Stimulated activated CD8-positive, alpha-beta memory T cell treated with anti-CD3 and anti-CD28 coated beads, Interleukin-4, amount 100 ng/mL, for 48 hours (primary cell): ENCODE results near the gene GALNT2.
A peak's percentile ranks its signal among the peaks of the same experiment; 100 is the strongest.

ENCODE experiments used
- DNase-seq: peaks from one replicate; pipeline ENCODE4 v3.0.0-alpha.2; 2020

The GALNT2 gene

DNA sequence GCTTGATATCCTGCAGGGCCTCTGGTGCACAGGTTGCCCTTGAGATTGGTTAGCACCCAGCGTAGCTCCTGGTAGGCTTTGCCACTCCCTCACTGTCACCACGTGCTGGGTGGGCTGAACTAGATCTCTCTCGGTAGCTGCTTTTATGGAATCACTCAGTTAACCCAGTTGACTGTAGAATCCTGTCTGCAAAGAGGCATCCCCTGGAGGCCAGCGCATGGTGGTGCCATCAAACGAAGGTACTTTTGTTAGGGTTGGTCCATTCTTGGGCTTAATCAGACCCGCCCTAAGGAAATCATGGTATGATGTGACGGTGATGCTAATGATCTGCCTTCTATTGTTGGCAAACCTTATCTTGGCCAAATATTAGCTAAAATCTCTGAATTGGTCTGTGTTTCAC, 153.4 kb downstream of the GALNT2 start:
- DNase-seq = no peak

DNA sequence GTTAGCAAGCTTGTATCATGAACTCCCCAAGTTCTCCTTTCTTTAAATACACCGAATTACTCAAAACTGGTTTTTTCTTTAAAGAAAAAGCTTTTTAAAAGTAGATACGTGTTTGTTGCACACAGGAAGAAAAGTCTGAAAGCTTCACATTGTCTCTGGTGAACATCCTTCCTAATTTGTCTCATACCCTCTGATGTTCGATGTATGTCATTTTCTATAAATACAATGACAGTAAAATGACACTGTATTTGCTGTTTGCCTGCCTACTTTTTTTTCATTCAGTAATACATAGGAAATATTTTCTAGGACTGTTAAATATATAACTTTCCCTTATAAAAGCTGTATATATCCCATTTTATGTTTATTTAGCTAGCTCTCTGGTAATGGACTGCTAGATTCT, 153.9 kb downstream of the GALNT2 start:
- no peak for DNase-seq

DNA sequence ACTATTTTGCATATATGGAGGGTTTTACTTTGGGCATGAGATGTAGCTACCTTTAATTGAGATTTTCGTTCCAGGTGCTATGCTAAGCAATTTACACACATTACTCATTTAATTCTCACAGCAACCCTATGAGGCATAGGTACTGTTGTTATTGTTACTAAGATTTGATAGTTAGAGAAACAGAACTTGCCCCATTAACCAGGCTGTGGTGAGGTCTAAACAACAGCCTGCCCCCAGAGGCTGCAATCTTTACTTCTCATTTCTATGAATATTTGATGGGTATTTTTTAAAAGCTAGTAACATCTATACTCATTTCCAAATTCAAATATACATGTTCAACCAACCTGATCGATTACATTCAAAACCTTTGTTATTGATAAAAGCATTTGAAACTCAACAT, 155.6 kb downstream of the GALNT2 start:
- no peak for DNase-seq

GRCh38 chr1:230224101-230224960, 157.3 kb downstream of the GALNT2 start:
- no peak for DNase-seq

- no peak for DNase-seq
Measured at GRCh38 chr1:230226007-230226800, 159.2 kb downstream of the GALNT2 start.

- DNase-seq = no peak
Measured at GRCh38 chr1:230226814-230227213, 159.8 kb downstream of the GALNT2 start.

GRCh38 chr1:230228236-230228897, 161.3 kb downstream of the GALNT2 start:
- DNase-seq = no peak

DNA sequence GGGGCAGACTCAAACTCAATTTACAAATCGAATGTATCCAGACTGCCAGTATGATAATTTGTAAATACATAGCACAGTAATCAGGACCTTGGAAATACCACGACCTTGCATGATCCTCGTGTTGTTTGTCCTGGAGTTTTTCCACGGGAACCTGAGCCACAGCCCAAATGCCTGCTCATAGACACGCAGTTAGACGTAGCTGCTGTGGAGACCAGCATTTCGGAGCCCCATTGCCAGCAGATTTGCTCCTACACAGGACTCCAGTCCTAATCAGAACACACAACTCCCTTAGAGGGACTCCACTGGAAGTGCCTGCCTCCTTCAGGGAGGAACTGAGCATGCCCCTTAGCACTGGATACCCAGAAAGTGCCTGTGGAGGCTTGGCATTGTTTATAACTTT, 163.2 kb downstream of the GALNT2 start:
- no peak for DNase-seq

- no peak for DNase-seq
Measured at GRCh38 chr1:230230948-230231773, 164.1 kb downstream of the GALNT2 start.

GRCh38 chr1:230231774-230232145, 164.7 kb downstream of the GALNT2 start:
- DNase-seq = peak; percentile 39

DNA sequence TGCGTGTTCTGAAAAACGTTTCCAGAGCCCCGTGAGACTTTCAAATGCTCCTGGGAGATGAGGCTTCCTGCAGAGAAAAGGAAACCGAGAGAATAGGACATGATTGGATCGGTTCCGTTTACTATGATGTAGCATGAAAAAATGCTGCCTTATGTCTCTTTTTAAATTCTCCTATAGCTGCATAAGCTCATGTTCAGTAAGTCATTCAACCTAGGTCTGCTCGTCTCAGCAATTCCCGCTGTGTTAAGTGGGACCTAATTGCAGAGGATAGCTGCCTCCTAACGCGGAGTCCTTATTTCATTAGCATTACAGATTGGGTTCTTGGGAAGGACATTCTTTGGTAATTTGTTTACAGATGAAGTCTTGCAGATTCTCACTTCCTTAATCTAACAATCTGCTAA, 165.3 kb downstream of the GALNT2 start:
- no peak for DNase-seq

DNA sequence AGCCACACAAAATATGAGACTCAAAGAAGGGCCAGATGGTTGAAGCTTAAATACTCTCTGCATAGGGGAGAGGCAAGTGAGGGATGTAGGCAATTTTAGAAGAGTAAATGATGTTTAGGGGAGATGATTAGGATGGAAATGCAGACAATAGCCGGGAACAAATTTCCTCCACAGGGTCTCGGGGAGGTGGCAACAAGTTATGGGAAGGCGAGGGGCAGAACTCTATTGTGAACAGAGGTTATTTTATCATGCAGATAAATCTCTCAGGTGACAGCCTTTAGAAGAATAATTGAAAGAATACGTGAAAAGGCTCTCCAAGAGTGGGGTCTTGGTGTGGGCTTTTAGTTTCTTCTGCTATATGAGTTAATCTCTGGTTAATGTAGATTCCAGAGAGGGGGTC, 166.7 kb downstream of the GALNT2 start:
- DNase-seq = no peak

DNA sequence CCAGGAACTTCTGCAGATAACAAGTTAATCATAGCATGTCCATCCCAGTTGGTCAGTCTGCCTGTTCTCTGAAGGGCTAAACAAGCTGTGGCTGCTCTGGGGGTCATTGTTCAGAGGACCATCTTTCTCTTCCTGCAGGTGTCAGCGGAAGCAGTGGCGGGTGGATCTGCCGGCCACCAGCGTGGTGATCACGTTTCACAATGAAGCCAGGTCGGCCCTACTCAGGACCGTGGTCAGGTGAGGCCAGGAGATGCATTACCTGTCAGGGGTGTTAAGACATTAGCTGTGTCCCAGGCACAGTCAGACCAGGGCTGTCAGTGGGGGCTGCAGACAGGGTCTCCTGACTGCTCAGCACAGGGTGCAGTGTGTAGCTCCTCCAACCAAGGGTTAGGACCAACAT, 168.8 kb downstream of the GALNT2 start:
- no peak for DNase-seq

DNA sequence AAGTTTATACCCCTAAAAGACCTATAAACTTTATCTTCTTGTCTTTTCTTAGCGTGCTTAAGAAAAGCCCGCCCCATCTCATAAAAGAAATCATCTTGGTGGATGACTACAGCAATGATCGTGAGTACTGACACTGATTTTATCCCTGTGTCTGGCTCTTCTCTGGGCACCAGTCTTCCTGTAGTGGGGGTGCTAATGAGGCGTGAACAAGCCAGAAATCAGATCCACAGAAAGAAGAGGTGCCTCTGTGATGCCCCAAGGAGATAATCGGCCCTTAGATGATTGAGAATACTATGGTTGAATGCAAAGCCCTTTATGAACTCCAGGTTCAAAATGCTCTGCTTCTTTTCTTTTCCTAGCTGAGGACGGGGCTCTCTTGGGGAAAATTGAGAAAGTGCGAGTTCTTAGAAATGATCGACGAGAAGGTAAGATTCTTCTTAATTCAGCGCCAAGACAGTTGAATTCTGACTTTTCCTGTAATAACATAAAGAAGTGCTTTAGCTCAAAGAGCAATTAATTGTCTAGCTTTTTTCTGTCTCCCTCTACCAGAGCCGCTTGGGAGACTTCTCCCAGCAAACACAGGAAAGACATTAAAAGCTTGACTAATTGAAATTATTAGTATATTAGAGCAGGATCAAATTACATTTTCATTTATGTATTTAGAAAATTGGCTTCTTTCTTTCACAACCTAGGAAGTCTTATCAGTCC, 169.4 kb downstream of the GALNT2 start:
- DNase-seq = no peak

DNA sequence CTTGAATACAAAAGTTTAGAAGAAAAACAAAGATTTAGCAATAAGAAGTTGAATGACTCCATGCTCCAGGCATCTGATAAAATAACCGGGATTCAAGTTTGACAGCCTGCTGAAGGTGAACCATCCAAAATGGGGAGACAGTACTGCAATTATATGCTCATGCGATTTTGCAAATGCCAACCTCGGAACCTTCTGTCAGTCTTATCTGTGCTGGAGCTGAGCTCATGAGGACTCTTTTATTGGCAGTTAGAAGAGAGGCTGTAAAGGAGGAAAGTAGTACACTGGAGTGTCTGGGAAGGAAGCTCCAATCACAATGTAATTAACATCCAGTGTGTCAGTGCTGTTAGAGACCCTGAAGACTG, 170.0 kb downstream of the GALNT2 start:
- DNase-seq = no peak

GRCh38 chr1:230237805-230238204, 170.8 kb downstream of the GALNT2 start:
- DNase-seq = no peak

- no peak for DNase-seq
Measured at GRCh38 chr1:230240446-230241086, 173.5 kb downstream of the GALNT2 start.

DNA sequence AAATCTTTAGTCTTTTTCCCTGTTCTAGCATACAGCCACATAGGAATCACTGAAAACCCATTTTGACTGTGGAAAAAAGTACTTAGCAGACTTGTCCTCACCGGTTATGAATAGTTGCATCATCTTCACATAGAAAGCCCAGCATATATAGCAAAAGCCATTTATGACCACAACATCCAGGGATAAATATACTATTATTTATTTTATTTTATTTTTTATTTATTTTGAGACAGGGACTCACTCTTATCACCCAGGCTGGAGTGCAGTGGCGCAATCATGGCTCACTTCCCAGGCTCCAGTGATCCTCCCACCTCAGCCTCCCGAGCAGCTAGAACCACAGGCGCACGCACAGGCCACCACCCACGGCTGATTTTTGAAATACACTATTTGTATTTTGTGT, 175.3 kb downstream of the GALNT2 start:
- no peak for DNase-seq

DNA sequence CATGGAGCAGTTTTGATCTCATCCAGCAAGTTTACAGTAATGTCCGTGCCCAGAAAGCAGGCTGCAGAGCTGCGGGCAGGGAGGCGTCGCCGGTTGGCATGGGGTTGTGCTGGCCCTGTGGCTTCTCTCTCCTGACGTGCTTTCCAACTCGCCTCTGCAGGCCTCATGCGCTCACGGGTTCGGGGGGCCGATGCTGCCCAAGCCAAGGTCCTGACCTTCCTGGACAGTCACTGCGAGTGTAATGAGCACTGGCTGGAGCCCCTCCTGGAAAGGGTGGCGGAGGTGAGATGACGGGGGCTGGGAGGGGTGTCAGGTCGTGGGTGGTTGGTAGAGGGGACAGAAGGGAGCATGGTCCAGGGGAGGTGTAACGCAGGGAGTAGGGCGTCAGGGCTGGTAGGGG, 176.1 kb downstream of the GALNT2 start:
- no peak for DNase-seq

GRCh38 chr1:230243583-230244353, 176.7 kb downstream of the GALNT2 start:
- DNase-seq = no peak

DNA sequence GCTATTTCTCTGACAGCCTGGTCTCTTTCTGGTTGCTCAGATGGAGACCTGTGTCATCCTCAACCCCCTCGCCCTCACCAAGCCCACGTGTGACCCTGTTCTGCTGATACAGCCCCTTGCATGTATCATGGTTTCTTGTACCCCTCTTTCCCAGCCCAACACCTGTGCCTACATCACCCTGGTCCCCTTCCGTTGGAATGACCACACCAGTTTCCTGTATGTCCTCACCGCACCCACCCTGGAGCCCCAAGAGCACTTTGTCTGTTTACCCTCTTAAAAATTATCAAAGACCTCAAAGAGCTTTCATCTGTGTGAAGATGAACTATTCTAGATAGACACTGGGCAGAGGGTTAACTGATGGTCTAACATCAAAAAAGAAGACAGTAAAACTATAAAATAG, 179.5 kb downstream of the GALNT2 start:
- no peak for DNase-seq
